HCT116 (cell line): Measurements from ENCODE around the gene MEX3B.

Experiments used
- ZFX ChIP-seq: fragments of 450-650 bp; IDR thresholded peaks from 2 replicates; pipeline ENCODE4 v1.6.1; 2017
- TF ChIP-seq, protein P1 (sequence below), 3 experiments: fragments of 200-600 bp in 1 of 3; sonication (generic) in 1 of 3; IDR thresholded peaks in 2 of 3; conservative IDR thresholded peaks in 1 of 3; 2 replicates each; pipeline ENCODE4 v1.5.1; 2012 to 2017; ENCODE audit warnings: low read depth in 2 of 3, low read length in 2 of 3, antibody characterized with exemption in 1 of 3, borderline replicate concordance in 1 of 3, control low read depth in 1 of 3, mild to moderate bottlenecking in 1 of 3, mixed read lengths in 1 of 3, mixed run types in 1 of 3, moderate library complexity in 1 of 3; ENCODE audit not compliant: insufficient read depth in 1 of 3

DNA sequence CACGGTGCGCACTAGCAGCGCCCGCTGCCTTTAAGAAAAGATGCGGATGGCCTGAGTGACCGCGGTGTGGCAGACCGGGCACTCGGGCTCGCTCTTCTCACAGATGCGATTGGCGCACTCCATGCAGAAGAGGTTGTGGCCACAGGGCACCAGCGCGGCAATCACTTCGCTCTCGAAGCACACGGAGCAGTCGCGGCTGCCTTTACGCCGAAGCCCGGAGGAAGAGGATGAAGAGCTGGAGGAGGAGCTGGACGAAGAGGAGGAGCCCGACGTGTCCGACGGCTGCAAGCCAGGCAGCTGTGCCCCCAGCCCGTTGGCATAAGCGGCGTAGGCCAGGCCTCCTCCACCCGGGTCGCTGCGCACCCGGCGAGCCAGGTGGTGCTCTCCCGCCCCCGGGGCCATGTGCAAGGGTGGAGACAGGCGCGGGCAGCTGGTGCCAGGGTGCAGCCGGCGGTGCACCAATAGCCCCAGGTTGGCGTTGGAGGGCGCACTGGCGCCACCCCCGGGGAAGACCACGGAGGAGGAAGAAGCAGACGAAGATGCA lies 2.6 kb downstream of the MEX3B start:
- TF ChIP-seq, protein P1, sequence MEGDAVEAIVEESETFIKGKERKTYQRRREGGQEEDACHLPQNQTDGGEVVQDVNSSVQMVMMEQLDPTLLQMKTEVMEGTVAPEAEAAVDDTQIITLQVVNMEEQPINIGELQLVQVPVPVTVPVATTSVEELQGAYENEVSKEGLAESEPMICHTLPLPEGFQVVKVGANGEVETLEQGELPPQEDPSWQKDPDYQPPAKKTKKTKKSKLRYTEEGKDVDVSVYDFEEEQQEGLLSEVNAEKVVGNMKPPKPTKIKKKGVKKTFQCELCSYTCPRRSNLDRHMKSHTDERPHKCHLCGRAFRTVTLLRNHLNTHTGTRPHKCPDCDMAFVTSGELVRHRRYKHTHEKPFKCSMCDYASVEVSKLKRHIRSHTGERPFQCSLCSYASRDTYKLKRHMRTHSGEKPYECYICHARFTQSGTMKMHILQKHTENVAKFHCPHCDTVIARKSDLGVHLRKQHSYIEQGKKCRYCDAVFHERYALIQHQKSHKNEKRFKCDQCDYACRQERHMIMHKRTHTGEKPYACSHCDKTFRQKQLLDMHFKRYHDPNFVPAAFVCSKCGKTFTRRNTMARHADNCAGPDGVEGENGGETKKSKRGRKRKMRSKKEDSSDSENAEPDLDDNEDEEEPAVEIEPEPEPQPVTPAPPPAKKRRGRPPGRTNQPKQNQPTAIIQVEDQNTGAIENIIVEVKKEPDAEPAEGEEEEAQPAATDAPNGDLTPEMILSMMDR (IDR thresholded peaks at IDR 0.05 in 2 of 3, conservative IDR thresholded peaks at IDR 0.05 in 1 of 3; ENCODE audit: borderline replicate concordance in 1 of 3, insufficient read depth in 1 of 3, low read depth in 2 of 3, low read length in 2 of 3): no peak
- TF ChIP-seq ZFX: no peak
